Mucosa of descending colon (tissue), 3 donors: Measurements from ENCODE around the gene CCDC170. TPM values are rescaled to one million over a fixed set of nuclear protein-coding genes. Genes with fewer than 3 reads are reported as not detected.

Experiments used
- ATAC-seq: fragments of 200-7000 bp; cut with Tn5 transposase; one replicate; pipeline ENCODE4 v1.9.1; 2020; ENCODE audit warnings: mild to moderate bottlenecking, moderate library complexity
- DNase-seq, 3 donors: peaks; one replicate each; pipeline ENCODE4 v3.0.0-alpha.2; 2020
- H3K36me3 ChIP-seq: fragments of 200-600 bp; one replicate; pipeline ENCODE4 v1.8.0; 2021; ENCODE audit warnings: low read depth, mild to moderate bottlenecking
- H3K4me1 ChIP-seq: fragments of 200-600 bp; one replicate; pipeline ENCODE4 v1.8.0; 2021; ENCODE audit warnings: low read depth, mild to moderate bottlenecking
- H3K4me3 ChIP-seq: fragments of 200-600 bp; one replicate; pipeline ENCODE4 v1.8.0; 2021; ENCODE audit warnings: mild to moderate bottlenecking
- H3K9me3 ChIP-seq: fragments of 200-600 bp; one replicate; pipeline ENCODE4 v1.8.0; 2021; ENCODE audit warnings: mild to moderate bottlenecking
- CTCF ChIP-seq: fragments of 200-600 bp; IDR thresholded peaks from one replicate; pipeline ENCODE4 v1.8.0; 2022; ENCODE audit warnings: antibody characterized with exemption, mild to moderate bottlenecking
- intact Hi-C, 2 donors: fragments of 100-400 bp; cut with DNase I in 1 of 2; cut with micrococcal nuclease in 1 of 2; formaldehyde crosslinking; loops; one replicate each; pipeline versions ENCODE4 v1.11.0 to v1.11.1; 2022; cut with DNase I, micrococcal nuclease
- total RNA-seq, 3 donors: library from RNA; stranded (reverse); fragmentation: NEBNext Ultra II Directional in 2 of 3; extraction: Animal tissue kit (Norgen Biotek cat#: 25700) in 2 of 3; gene quantifications; one replicate each; pipeline versions ENCODE4 v1.2.1 to v1.2.4, GENCODE V29; 2021 to 2023
- donor health status: DM: no; HTN: no; CAD: no; lungs with moderate emphysema.
- donor health status: DM: no; HTN: no; CAD: no.
- donor health status: DM: no; HTN: yes; CAD: no.

The CCDC170 gene
- total RNA-seq, 3 donors from 2014 or later: 0.87 to 2.7 (median 1.7) TPM

GRCh38 chr6:151616091-151616513, 122.3 kb downstream of the CCDC170 start:
- no peak overlapping the region for H3K4me3 ChIP-seq
- ATAC-seq: no peak
- no peak for DNase-seq
- H3K9me3 ChIP-seq: no peaks in the 10 kb centered on the region
- no peaks in the 10 kb centered on the region for H3K4me1 ChIP-seq
- intact Hi-C loops: no loop called here
- TF ChIP-seq CTCF: no peak
- H3K36me3 ChIP-seq: no peaks in the 10 kb centered on the region

- DNase-seq (no peak), ATAC-seq (no peak)
- no peak overlapping the region for H3K4me3 ChIP-seq
- no peaks in the 10 kb centered on the region for H3K4me1 ChIP-seq
- no peaks in the 10 kb centered on the region for H3K36me3 ChIP-seq
- no peak for TF ChIP-seq CTCF
- intact Hi-C loops: no loop called here
- no peaks in the 10 kb centered on the region for H3K9me3 ChIP-seq
Observed at GRCh38 chr6:151616600-151616999, 122.8 kb downstream of the CCDC170 start.

- TF ChIP-seq CTCF: no peak
Observed at GRCh38 chr6:151617539-151617938, 123.7 kb downstream of the CCDC170 start.

GRCh38 chr6:151618717-151619116, 124.9 kb downstream of the CCDC170 start:
- DNase-seq: no peak
- Histone ChIP-seq H3K9me3 (no peaks in the 10 kb centered on the region), H3K4me1 (no peaks in the 10 kb centered on the region), H3K4me3 (no peak overlapping the region), H3K36me3 (no peaks in the 10 kb centered on the region)
- TF ChIP-seq CTCF: no peak
- no peak for ATAC-seq
- intact Hi-C loops: no loop called here

More at GRCh38 chr6:151617539-151617938, 123.7 kb downstream of the CCDC170 start:
- intact Hi-C loops: no loop called here
- no peak overlapping the region for H3K4me3 ChIP-seq
- DNase-seq (no peak), ATAC-seq (no peak)
- H3K36me3 ChIP-seq: no peaks in the 10 kb centered on the region
- no peaks in the 10 kb centered on the region for H3K9me3 ChIP-seq
- H3K4me1 ChIP-seq: no peaks in the 10 kb centered on the region

GRCh38 chr6:151620179-151620578, 126.4 kb downstream of the CCDC170 start:
- DNase-seq (no peak), ATAC-seq (no peak)
- Histone ChIP-seq H3K4me3 (no peak overlapping the region), H3K9me3 (no peaks in the 10 kb centered on the region), H3K36me3 (no peaks in the 10 kb centered on the region), H3K4me1 (no peaks in the 10 kb centered on the region)
- intact Hi-C loops: no loop called here
- TF ChIP-seq CTCF: no peak

- H3K4me1 ChIP-seq: no peaks in the 10 kb centered on the region
- TF ChIP-seq CTCF: no peak
- ATAC-seq (no peak), DNase-seq (no peak)
- no peak overlapping the region for H3K4me3 ChIP-seq
- H3K9me3 ChIP-seq: no peaks in the 10 kb centered on the region
- intact Hi-C loops: no loop called here
- no peaks in the 10 kb centered on the region for H3K36me3 ChIP-seq
Observed at GRCh38 chr6:151624071-151624470, 130.3 kb downstream of the CCDC170 start.
